Endothelial cell of umbilical vein (primary cell): ENCODE measurements around the gene TFB2M. TPM values are rescaled to one million over a fixed set of nuclear protein-coding genes. Genes with fewer than 3 reads are reported as not detected.

ENCODE experiments used
- BruUV-seq: library from RNA; stranded (reverse); fragments of 400-500 nt; replicated peaks from 2 replicates; lab custom pipeline; 2021; lab: Mats Ljungman, UMichigan
- CTCF ChIA-PET: fragments of 300-600, 350-600 bp; sonication (Branson Sonifier 250); formaldehyde crosslinking; loops from one replicate; lab custom pipeline; 2021; ENCODE audit warnings: antibody characterized with exemption, inconsistent platforms; lab: Charles Lee
- POLR2A ChIA-PET: fragments of 300-600, 350-600 bp; sonication (Branson Sonifier 250); formaldehyde crosslinking; loops from one replicate; lab custom pipeline; 2021; ENCODE audit warnings: antibody characterized with exemption, inconsistent platforms; lab: Charles Lee
- DNase-seq: peaks from one replicate; pipeline ENCODE4 v3.0.0-alpha.2; 2011; ENCODE audit warnings: low read depth, low spot score
- FAIRE-seq: peaks from 2 replicates; lab custom pipeline; 2011; peaks lifted over from hg19 to GRCh38; lab: Jason Lieb, UNC
- H2AFZ ChIP-seq: 2 replicates; pipeline ENCODE4 v1.6.0; 2012; ENCODE audit warnings: low read depth, low read length, control low read depth, inconsistent platforms
- H3K27ac ChIP-seq: 2 replicates; pipeline ENCODE4 v1.5.1; 2011; ENCODE audit warnings: low read depth, mild to moderate bottlenecking, control low read depth, low read length, moderate library complexity; ENCODE audit not compliant: insufficient read depth
- H3K27me3 ChIP-seq, 2 experiments: 2 replicates each; pipeline versions ENCODE4 v1.6.0 to v1.6.1; 2011; ENCODE audit warnings: low read length in 2 of 2, mixed read lengths in 1 of 2; ENCODE audit not compliant: control insufficient read depth in 2 of 2, insufficient read depth in 2 of 2
- H3K36me3 ChIP-seq, 2 experiments: 2 replicates in 1 of 2; 3 replicates in 1 of 2; pipeline ENCODE4 v1.5.1; 2011; ENCODE audit warnings: low read length in 2 of 2, mild to moderate bottlenecking in 1 of 2, moderate library complexity in 1 of 2; ENCODE audit not compliant: control insufficient read depth in 2 of 2, insufficient read depth in 2 of 2; ENCODE audit errors: extremely low read depth in 1 of 2
- H3K4me1 ChIP-seq: 3 replicates; pipeline ENCODE4 v1.5.1; 2011; ENCODE audit warnings: mild to moderate bottlenecking, low read length; ENCODE audit not compliant: control insufficient read depth, insufficient read depth; ENCODE audit errors: extremely low read depth
- H3K4me2 ChIP-seq: 2 replicates; pipeline ENCODE4 v1.6.1; 2011; ENCODE audit warnings: low read length, control low read depth, mixed read lengths; ENCODE audit not compliant: insufficient read depth
- H3K4me3 ChIP-seq, 3 experiments: fragments of 200-600 bp in 1 of 3; sonication (generic), shearing (Covaris generic) in 1 of 3; replicated peaks in 1 of 3; 2 replicates each; pipeline ENCODE4 v1.5.1; 2011 to 2016; ENCODE audit warnings: control low read depth in 3 of 3, low read length in 3 of 3, mild to moderate bottlenecking in 2 of 3, inconsistent platforms in 1 of 3, low read depth in 1 of 3, moderate library complexity in 1 of 3; ENCODE audit not compliant: insufficient read depth in 1 of 3
- H3K79me2 ChIP-seq: 2 replicates; pipeline ENCODE4 v1.6.0; 2012; ENCODE audit warnings: low read length, inconsistent platforms; ENCODE audit not compliant: control insufficient read depth, insufficient read depth
- H3K9ac ChIP-seq: replicated peaks from 2 replicates; pipeline ENCODE3; 2011; ENCODE audit warnings: low read length, control low read depth; ENCODE audit not compliant: insufficient read depth; ENCODE audit errors: extremely low read depth
- H3K9me1 ChIP-seq: replicated peaks from 3 replicates; pipeline ENCODE4 v1.6.0; 2011; ENCODE audit warnings: mild to moderate bottlenecking, low read length; ENCODE audit not compliant: control insufficient read depth, insufficient read depth; ENCODE audit errors: extremely low read depth
- H3K9me3 ChIP-seq: replicated peaks from 2 replicates; pipeline ENCODE4 v1.5.1; 2012; ENCODE audit warnings: low read length, inconsistent platforms; ENCODE audit not compliant: control insufficient read depth, insufficient read depth
- H4K20me1 ChIP-seq: replicated peaks from 2 replicates; pipeline ENCODE3; 2011; ENCODE audit warnings: mild to moderate bottlenecking, low read length; ENCODE audit not compliant: control insufficient read depth, insufficient read depth; ENCODE audit errors: extremely low read depth
- EZH2 ChIP-seq: IDR thresholded peaks from 2 replicates; pipeline ENCODE4 v1.6.1; 2012; ENCODE audit warnings: borderline replicate concordance, low read depth, mild to moderate bottlenecking, moderate library complexity, low read length, inconsistent platforms; ENCODE audit not compliant: severe bottlenecking
- JUN ChIP-seq: IDR thresholded peaks from 2 replicates; pipeline ENCODE4 v1.6.1; 2011; ENCODE audit warnings: borderline replicate concordance, low read depth; ENCODE audit not compliant: insufficient read length, insufficient read depth
- POLR2A ChIP-seq: IDR thresholded peaks from 2 replicates; pipeline ENCODE4 v1.6.1; 2012; ENCODE audit warnings: low read depth, mild to moderate bottlenecking, control low read depth, low read length
- dilution Hi-C: fragments of 300-500 bp; cut with MboI; formaldehyde crosslinking; loops from one replicate; pipeline ENCODE4 v1.15.0; 2019; ENCODE audit warnings: low sequenced_read_pairs; ENCODE audit not compliant: extremely low pct_ligation_motif_present
- intact Hi-C: fragments of 100-400 bp; cut with micrococcal nuclease; formaldehyde crosslinking; loops from one replicate; pipeline ENCODE4 v1.10.0; 2022
- polyA plus RNA-seq, 4 experiments: library from polyadenylated mRNA; depleted of rRNA in 3 of 4; stranded (reverse) in 3 of 4; unstranded in 1 of 4; fragments of >200 nt; gene quantifications; 2 replicates each; pipeline versions ENCODE4 v1.2.1 to v1.2.3, GENCODE V29; 2011 to 2012; ENCODE audit warnings: missing spikeins in 1 of 4
- total RNA-seq: library from RNA; stranded (reverse); gene quantifications from 2 replicates; pipeline ENCODE4 v1.2.3, GENCODE V29; 2021

The TFB2M gene
- total and polyA plus RNA-seq, 2 donors (not counting 3 experiments of a cell fraction or from before 2014, with no cell fraction given): 8.4 to 14.8 TPM

DNA sequence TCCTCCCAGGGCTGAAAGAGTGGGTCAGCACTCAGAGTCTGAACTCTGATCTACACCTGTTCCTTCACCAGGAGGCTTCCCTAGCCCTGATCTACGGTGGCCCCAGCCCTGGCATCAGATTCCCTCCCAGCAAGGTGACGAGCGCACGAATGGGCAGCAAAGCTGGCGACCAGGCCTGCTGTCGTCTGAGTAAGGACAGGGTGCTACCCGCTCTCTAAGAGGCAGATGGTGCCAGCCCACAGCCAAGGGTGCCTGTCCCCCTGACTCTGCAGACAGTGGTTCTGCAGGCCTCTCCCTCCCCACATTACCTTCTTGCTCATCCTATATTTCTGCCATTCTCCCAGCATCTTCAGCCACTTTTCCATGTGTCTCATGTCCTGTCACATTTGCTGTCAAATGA lies 48.7 kb downstream of the TFB2M start:
- intact Hi-C loops: no loop called here
- CTCF ChIA-PET: interaction anchor here (0.9 kb wide), 1 partner anchor 13 kb away, joined by 4 read pairs; no protein-coding TSS in a partner anchor
- Histone ChIP-seq H3K4me2 (no peak overlapping the region), H3K4me1 (no peaks in the 10 kb centered on the region), H3K79me2 (no peaks in the 10 kb centered on the region), H3K9ac (no peak overlapping the region), H3K9me3 (peaks cover 4% of the 10 kb centered on the region), H4K20me1 (no peaks in the 10 kb centered on the region), H2AFZ (no peak overlapping the region), H3K27me3 (no peaks in the 10 kb centered on the region), H3K4me3 (no peak overlapping the region), H3K36me3 (no peaks in the 10 kb centered on the region), H3K27ac (no peak overlapping the region), H3K9me1 (no peaks in the 10 kb centered on the region)
- POLR2A ChIA-PET: no interaction called here
- no peak for DNase-seq
- BruUV-seq: no TSS peak
- dilution Hi-C loops: no loop called here
- TF ChIP-seq EZH2 (no peak), JUN (no peak)
- no peak for FAIRE-seq

DNA sequence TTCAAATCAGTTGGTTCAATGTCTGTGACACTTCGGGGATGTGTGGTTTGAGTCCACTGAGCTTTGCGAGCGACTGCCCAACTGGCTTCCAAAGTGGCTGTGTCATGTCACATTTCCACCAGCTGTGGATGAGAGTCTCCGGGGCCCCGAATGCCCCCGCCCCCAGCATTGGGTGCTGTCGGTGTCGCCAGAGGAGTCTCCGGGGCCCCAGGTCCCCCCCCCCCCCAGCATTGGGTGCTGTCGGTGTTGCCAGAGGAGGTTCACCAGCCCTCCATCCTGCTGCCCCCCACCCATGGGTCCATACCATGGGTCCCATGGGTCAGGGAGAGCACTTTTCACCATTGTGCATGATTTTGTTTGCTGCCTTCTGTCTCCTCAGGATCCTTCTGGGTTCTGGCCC lies 49.9 kb downstream of the TFB2M start:
- ChIA-PET CTCF (interaction anchor here (1.3 kb wide), 1 partner anchor 10 kb away, joined by 3 read pairs; no protein-coding TSS in a partner anchor), POLR2A (no interaction called here)
- H4K20me1 ChIP-seq: no peaks in the 10 kb centered on the region
- BruUV-seq: no TSS peak
- H3K4me2 ChIP-seq: no peak overlapping the region
- peaks cover 4% of the 10 kb centered on the region for H3K9me3 ChIP-seq
- no peak for TF ChIP-seq POLR2A
- no peak for TF ChIP-seq EZH2
- FAIRE-seq (no peak), DNase-seq (no peak)
- no peaks in the 10 kb centered on the region for H3K79me2 ChIP-seq
- H2AFZ ChIP-seq: no peak overlapping the region
- no peak overlapping the region for H3K4me3 ChIP-seq
- dilution Hi-C loops: no loop called here
- intact Hi-C loops: no loop called here
- no peak overlapping the region for H3K27ac ChIP-seq
- no peaks in the 10 kb centered on the region for H3K4me1 ChIP-seq
- H3K9me1 ChIP-seq: no peaks in the 10 kb centered on the region
- no peaks in the 10 kb centered on the region for H3K27me3 ChIP-seq
- no peaks in the 10 kb centered on the region for H3K36me3 ChIP-seq
- H3K9ac ChIP-seq: no peak overlapping the region
